HG03066 (cell line): Measurements from ENCODE around the gene LSM14A.

Experiments used
- ATAC-seq: cut with Tn5 transposase; IDR thresholded peaks from one replicate; pipeline ENCODE4 v1.9.1; 2021; ENCODE audit warnings: low read depth; ENCODE audit not compliant: unreplicated experiment

Gene LSM14A

DNA sequence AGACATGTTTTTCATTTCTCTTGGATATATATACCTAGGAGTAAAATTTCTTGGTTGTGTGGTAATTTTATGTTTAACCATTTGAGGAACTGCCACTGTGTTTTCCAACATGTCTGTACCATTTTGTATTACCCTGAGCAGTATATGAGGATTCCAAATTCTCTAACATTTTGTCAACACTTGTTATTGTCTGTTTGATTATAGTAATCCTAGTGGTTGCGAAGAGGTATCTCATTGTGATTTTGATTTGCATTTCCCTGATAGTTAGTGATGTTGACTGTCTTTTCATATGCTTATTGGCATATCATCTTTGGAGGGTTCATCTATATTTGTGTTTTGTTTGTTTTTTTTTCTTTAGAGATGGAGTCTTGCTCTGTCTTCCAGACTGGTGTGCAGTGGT lies 103.4 kb downstream of the LSM14A start:
- no peak for ATAC-seq

- ATAC-seq, result no peak
Observed at GRCh38 chr19:34276614-34277013, 104.3 kb downstream of the LSM14A start.

DNA sequence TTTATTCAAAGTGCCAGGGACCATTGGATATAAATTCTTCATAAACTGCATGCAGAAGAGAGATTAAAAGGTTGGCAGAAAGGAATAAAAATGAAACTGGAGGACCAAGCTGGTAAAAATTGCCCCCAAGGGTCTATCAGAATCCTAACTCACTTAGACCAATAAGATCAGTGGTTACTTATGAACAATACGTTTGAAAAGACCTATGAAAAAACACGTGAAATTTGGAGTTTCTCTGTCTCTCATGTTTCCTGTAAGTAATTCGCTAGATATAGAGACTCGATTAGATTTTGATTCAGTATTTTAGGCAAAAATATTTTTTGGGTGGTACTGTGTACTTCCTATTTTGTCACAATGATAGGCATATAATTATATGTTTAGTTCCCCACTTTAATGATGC lies 104.9 kb downstream of the LSM14A start:
- ATAC-seq, result no peak

DNA sequence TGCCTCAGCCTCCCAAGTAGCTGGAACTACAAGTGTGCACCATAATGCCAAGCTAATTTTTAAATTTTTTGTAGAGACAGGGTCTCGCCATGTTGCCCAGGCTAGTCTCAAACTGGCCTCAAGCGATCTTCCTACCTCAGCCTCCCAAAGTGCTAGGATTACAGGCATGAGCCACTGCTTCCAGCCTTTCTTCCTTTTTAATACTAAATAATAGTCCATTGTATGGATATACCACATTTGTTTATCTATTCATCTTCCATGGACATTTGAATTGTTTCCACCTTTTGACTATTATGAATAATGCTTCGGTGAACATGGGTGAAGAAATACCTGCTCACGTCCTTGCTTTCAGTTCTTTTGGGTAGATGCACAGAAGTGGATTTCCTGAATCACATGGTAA lies 106.5 kb downstream of the LSM14A start:
- ATAC-seq, result no peak
